Karpas-422 (cell line): Measurements from ENCODE around the gene SPON1. TPM values are rescaled to one million over a fixed set of nuclear protein-coding genes. Genes with fewer than 3 reads are reported as not detected.

ENCODE experiments used
- DNase-seq: peaks from one replicate; pipeline ENCODE4 v3.0.0-alpha.2; 2015
- H2AFZ ChIP-seq: fragments of 200-600 bp; sonication (generic); 2 replicates; pipeline ENCODE4 v1.6.1; 2014; ENCODE audit warnings: antibody characterized with exemption, low read length, mixed read lengths
- H3K27ac ChIP-seq: fragments of 200-600 bp; sonication (generic); 2 replicates; pipeline ENCODE4 v1.5.1; 2014; ENCODE audit warnings: mild to moderate bottlenecking, low read length, moderate library complexity
- H3K27me3 ChIP-seq: fragments of 200-600 bp; sonication (generic); 2 replicates; pipeline ENCODE4 v1.6.1; 2014; ENCODE audit warnings: low read length, mixed read lengths
- H3K36me3 ChIP-seq: fragments of 200-600 bp; sonication (generic); 2 replicates; pipeline ENCODE4 v1.6.1; 2014; ENCODE audit warnings: low read length, mixed read lengths; ENCODE audit not compliant: insufficient read depth
- H3K4me1 ChIP-seq: fragments of 200-600 bp; sonication (generic); 2 replicates; pipeline ENCODE4 v1.6.1; 2014; ENCODE audit warnings: mild to moderate bottlenecking, low read length, mixed read lengths
- H3K4me2 ChIP-seq: fragments of 200-600 bp; sonication (generic); 2 replicates; pipeline ENCODE4 v1.6.1; 2014; ENCODE audit warnings: low read length, low read depth, mild to moderate bottlenecking; ENCODE audit not compliant: poor library complexity, severe bottlenecking
- H3K4me3 ChIP-seq: fragments of 200-600 bp; sonication (generic); 2 replicates; pipeline ENCODE4 v1.5.1; 2014; ENCODE audit warnings: mild to moderate bottlenecking, antibody characterized with exemption, low read length, mixed read lengths
- H3K79me2 ChIP-seq: fragments of 200-600 bp; sonication (generic); 2 replicates; pipeline ENCODE4 v1.6.1; 2014; ENCODE audit warnings: mild to moderate bottlenecking, low read length, mixed read lengths
- H3K9ac ChIP-seq: fragments of 200-600 bp; sonication (generic); 2 replicates; pipeline ENCODE4 v1.6.0; 2014; ENCODE audit warnings: low read length
- H3K9me2 ChIP-seq: fragments of 200-600 bp; sonication (generic), shearing (Covaris generic); replicated peaks from 2 replicates; pipeline ENCODE4 v1.6.0; 2014; ENCODE audit warnings: mild to moderate bottlenecking, low read length, moderate library complexity; ENCODE audit not compliant: insufficient read depth
- H3K9me3 ChIP-seq: fragments of 300-700, 200-600 bp; sonication (generic); 2 replicates; pipeline ENCODE4 v1.6.1; 2014; ENCODE audit warnings: low read length, mixed read lengths
- H4K20me1 ChIP-seq: fragments of 200-600 bp; sonication (generic); 2 replicates; pipeline ENCODE4 v1.6.1; 2014; ENCODE audit warnings: mild to moderate bottlenecking, antibody characterized with exemption, low read length, low read depth; ENCODE audit not compliant: insufficient read depth
- total RNA-seq: library from RNA; depleted of rRNA; stranded (reverse); fragments of >200 nt; shearing (Covaris generic); gene quantifications from 2 replicates; pipeline ENCODE4 v1.2.3, GENCODE V29; 2014; ENCODE audit warnings: low replicate concordance

Gene SPON1
- total RNA-seq, 1 experiment from 2014 or later = not detected

DNA sequence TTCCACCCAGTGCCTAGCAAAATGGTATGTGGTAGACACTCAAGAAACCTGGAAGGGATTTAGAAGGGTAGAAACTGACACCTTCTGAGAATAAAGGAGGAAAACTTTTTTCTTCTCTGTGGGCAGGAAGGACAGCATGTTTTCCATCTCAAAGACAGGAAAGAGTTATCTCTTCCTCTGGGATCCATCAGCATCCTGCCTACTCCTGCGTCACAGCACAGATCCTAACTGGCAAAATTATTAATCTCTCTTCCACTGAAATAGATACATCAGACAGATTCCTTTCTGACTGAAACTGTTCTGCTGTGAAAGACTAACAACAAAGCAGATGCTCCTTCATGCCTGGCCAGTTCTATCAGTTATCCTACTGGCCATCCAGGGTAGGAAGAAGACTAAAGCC lies 147.2 kb downstream of the SPON1 start:
- Histone ChIP-seq H3K79me2 (no peaks in the 10 kb centered on the region), H3K27ac (no peak overlapping the region), H3K9ac (no peak overlapping the region), H3K4me3 (no peak overlapping the region), H3K27me3 (no peaks in the 10 kb centered on the region), H3K36me3 (no peaks in the 10 kb centered on the region), H3K4me1 (no peaks in the 10 kb centered on the region), H2AFZ (no peak overlapping the region), H4K20me1 (no peaks in the 10 kb centered on the region), H3K9me3 (no peaks in the 10 kb centered on the region), H3K9me2 (no peaks in the 10 kb centered on the region), H3K4me2 (no peak overlapping the region)
- DNase-seq = no peak

DNA sequence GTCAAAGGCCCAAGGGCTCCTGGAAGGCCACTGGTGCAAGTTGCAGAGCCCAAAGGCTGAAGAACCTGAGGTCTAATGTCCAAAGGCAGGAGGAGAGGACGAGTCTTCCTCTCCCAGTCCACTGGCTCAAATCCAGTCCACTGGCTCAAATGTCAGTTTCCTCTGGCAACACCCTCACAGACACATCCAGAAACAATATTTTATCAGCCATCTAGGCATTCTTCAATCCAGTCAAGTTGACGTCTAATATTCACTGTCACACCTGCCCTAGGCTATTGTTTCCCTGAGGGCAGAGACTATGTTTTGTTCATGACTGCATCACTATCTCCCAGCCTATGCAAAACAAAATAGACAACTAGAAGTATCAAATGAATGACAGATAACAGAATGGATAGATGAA lies 148.1 kb downstream of the SPON1 start:
- H3K9me2 ChIP-seq = no peaks in the 10 kb centered on the region
- no peak overlapping the region for H2AFZ ChIP-seq
- H3K9me3 ChIP-seq = no peaks in the 10 kb centered on the region
- H3K4me3 ChIP-seq = no peak overlapping the region
- no peaks in the 10 kb centered on the region for H3K79me2 ChIP-seq
- H4K20me1 ChIP-seq = no peaks in the 10 kb centered on the region
- H3K27me3 ChIP-seq = no peaks in the 10 kb centered on the region
- H3K36me3 ChIP-seq = no peaks in the 10 kb centered on the region
- no peak overlapping the region for H3K4me2 ChIP-seq
- no peaks in the 10 kb centered on the region for H3K4me1 ChIP-seq
- H3K9ac ChIP-seq = no peak overlapping the region
- no peak for DNase-seq
- no peak overlapping the region for H3K27ac ChIP-seq

DNA sequence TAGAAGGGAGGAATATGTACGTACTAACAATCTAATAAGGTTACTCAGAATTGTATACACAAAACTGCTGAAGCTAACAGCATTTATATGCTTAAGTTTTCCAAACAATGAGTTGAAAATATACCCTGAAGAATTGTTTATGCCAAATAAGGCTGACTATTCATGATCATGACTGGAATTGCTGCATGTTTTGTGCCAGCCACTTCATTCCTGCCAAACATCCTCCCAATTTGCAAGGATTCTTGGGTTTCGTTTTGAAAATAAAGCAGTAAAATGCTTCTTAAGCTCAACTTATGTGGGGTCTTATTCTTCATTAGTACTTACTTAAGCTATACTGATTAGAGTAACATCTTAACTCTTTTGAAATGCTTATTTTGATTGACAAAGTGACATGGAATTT lies 149.0 kb downstream of the SPON1 start:
- Histone ChIP-seq H3K4me2 (no peak overlapping the region), H3K9ac (no peak overlapping the region), H3K9me2 (no peaks in the 10 kb centered on the region), H3K79me2 (no peaks in the 10 kb centered on the region), H4K20me1 (no peaks in the 10 kb centered on the region), H3K4me1 (no peaks in the 10 kb centered on the region), H3K27ac (no peak overlapping the region), H3K36me3 (no peaks in the 10 kb centered on the region), H3K4me3 (no peak overlapping the region), H3K9me3 (no peaks in the 10 kb centered on the region), H2AFZ (no peak overlapping the region), H3K27me3 (no peaks in the 10 kb centered on the region)
- no peak for DNase-seq

DNA sequence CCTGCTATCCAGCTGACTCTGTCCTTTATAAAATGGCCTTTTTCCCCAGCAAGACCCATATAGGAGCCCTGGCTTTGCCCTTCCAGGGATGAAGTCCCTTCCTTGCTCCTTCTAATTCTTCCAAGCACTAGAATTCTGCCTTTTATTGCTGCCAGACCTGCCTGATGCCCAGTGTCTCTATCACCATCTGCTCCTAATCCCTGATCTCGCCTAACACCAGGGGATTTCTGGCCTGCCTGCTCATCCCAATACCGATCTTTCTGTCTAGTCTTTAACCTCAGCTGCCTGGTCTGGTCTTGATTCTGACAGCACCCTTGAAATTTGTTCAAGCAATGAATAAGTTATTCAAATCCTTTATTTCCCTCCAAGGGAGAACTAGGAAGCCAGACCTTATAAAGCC lies 150.2 kb downstream of the SPON1 start:
- no peaks in the 10 kb centered on the region for H3K4me1 ChIP-seq
- no peak overlapping the region for H3K27ac ChIP-seq
- no peaks in the 10 kb centered on the region for H3K9me2 ChIP-seq
- no peak overlapping the region for H2AFZ ChIP-seq
- H3K36me3 ChIP-seq = no peaks in the 10 kb centered on the region
- no peaks in the 10 kb centered on the region for H3K9me3 ChIP-seq
- H4K20me1 ChIP-seq = no peaks in the 10 kb centered on the region
- no peak overlapping the region for H3K4me3 ChIP-seq
- H3K9ac ChIP-seq = no peak overlapping the region
- H3K4me2 ChIP-seq = no peak overlapping the region
- H3K79me2 ChIP-seq = no peaks in the 10 kb centered on the region
- H3K27me3 ChIP-seq = no peaks in the 10 kb centered on the region
- no peak for DNase-seq

DNA sequence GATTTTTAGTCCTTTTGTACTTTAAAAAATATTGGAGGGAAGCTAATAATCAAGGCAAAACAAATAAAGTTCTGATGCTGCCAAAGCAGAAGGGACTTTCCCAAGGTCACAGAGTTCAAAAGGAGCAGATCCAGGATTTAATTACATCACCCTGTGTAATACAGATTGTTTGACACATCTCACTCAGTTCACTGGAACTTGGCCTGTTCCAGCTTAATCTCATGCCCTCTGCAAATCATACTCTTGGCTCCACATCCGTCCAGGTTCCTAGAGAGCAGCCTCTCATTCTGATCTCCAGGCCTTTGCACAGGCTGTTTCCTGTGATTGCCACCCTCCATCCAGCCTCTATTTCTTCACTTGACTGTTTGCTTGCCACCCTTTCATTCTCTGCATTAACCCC lies 151.7 kb downstream of the SPON1 start:
- Histone ChIP-seq H3K36me3 (no peaks in the 10 kb centered on the region), H4K20me1 (no peaks in the 10 kb centered on the region), H3K79me2 (no peaks in the 10 kb centered on the region), H3K4me2 (no peak overlapping the region), H3K27ac (no peak overlapping the region), H3K4me1 (no peaks in the 10 kb centered on the region), H3K4me3 (no peak overlapping the region), H3K9me2 (no peaks in the 10 kb centered on the region), H3K27me3 (no peaks in the 10 kb centered on the region), H2AFZ (no peak overlapping the region), H3K9me3 (no peaks in the 10 kb centered on the region), H3K9ac (no peak overlapping the region)
- DNase-seq = no peak

GRCh38 chr11:14114786-14115185 lies 152.3 kb downstream of the SPON1 start:
- Histone ChIP-seq H3K27ac (no peak overlapping the region), H3K9me3 (no peaks in the 10 kb centered on the region), H3K9me2 (no peaks in the 10 kb centered on the region), H4K20me1 (no peaks in the 10 kb centered on the region), H2AFZ (no peak overlapping the region), H3K79me2 (no peaks in the 10 kb centered on the region), H3K9ac (no peak overlapping the region), H3K27me3 (no peaks in the 10 kb centered on the region), H3K4me2 (no peak overlapping the region), H3K36me3 (no peaks in the 10 kb centered on the region), H3K4me3 (no peak overlapping the region), H3K4me1 (no peaks in the 10 kb centered on the region)
- DNase-seq = no peak

- Histone ChIP-seq H3K4me3 (no peak overlapping the region), H3K9me2 (no peaks in the 10 kb centered on the region), H3K4me1 (no peaks in the 10 kb centered on the region), H3K27ac (no peak overlapping the region), H3K27me3 (no peaks in the 10 kb centered on the region), H3K79me2 (no peaks in the 10 kb centered on the region), H3K9ac (no peak overlapping the region), H3K4me2 (no peak overlapping the region), H2AFZ (no peak overlapping the region), H3K9me3 (no peaks in the 10 kb centered on the region), H3K36me3 (no peaks in the 10 kb centered on the region), H4K20me1 (no peaks in the 10 kb centered on the region)
- no peak for DNase-seq
Observed at GRCh38 chr11:14117632-14118031, 155.1 kb downstream of the SPON1 start.

DNA sequence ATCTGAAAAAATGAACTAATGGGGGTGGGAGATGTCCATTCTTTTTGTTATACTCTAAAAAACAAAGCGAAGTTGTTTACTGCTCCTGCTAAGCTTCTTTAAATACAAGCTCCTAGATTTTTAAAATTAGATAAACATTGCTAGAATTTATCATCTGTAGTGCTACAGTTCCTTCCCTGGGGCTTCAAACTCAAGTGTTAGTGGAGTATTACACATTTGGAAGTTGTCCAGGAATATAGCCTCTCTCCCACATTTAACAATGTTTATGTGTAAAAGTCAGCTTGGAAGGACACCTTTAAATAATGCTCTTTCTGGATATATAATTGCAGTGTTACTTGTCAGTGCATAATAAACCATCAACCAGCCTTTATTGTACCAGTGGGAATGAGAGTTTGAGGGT lies 155.5 kb downstream of the SPON1 start:
- Histone ChIP-seq H3K9me2 (no peaks in the 10 kb centered on the region), H3K36me3 (no peaks in the 10 kb centered on the region), H3K27ac (no peak overlapping the region), H3K27me3 (no peaks in the 10 kb centered on the region), H3K4me3 (no peak overlapping the region), H4K20me1 (no peaks in the 10 kb centered on the region), H3K9ac (no peak overlapping the region), H3K4me1 (no peaks in the 10 kb centered on the region), H3K4me2 (no peak overlapping the region), H3K9me3 (no peaks in the 10 kb centered on the region), H2AFZ (no peak overlapping the region), H3K79me2 (no peaks in the 10 kb centered on the region)
- no peak for DNase-seq

- Histone ChIP-seq H3K9me3 (no peaks in the 10 kb centered on the region), H3K79me2 (no peaks in the 10 kb centered on the region), H3K4me3 (no peak overlapping the region), H4K20me1 (no peaks in the 10 kb centered on the region), H3K27ac (no peak overlapping the region), H3K9me2 (no peaks in the 10 kb centered on the region), H3K36me3 (no peaks in the 10 kb centered on the region), H2AFZ (no peak overlapping the region), H3K27me3 (no peaks in the 10 kb centered on the region), H3K4me2 (no peak overlapping the region), H3K4me1 (no peaks in the 10 kb centered on the region), H3K9ac (no peak overlapping the region)
- no peak for DNase-seq
Observed at GRCh38 chr11:14119357-14119756, 156.8 kb downstream of the SPON1 start.
